Sciatic nerve (tissue), 2 donors: ENCODE measurements around the gene TM7SF2. TPM values are rescaled to one million over a fixed set of nuclear protein-coding genes. Genes with fewer than 3 reads are reported as not detected.
"Not testable (repeated sequence)": the region's sequence is repeated elsewhere in the genome, so short reads cannot be mapped to it uniquely, and the experiment has no call there.

Experiments
- ATAC-seq: fragments of 200-7000 bp; cut with Tn5 transposase; one replicate; pipeline ENCODE4 v1.9.1; 2020; ENCODE audit warnings: mild to moderate bottlenecking, moderate library complexity
- DNase-seq: peaks from one replicate; pipeline ENCODE4 v3.0.0-alpha.2; 2020; ENCODE audit warnings: low spot score
- intact Hi-C: fragments of 100-400 bp; cut with DNase I; formaldehyde crosslinking; loops from one replicate; pipeline ENCODE4 v1.14.2; 2022
- microRNA-seq: library from miRNA; unstranded; fragments of <30 nt; microRNA quantifications from one replicate; pipeline ENCODE4 v1.2.0, GENCODE V29; 2020
- total RNA-seq: library from RNA; stranded (reverse); fragmentation: NEBNext Ultra II Directional; extraction: Animal tissue kit (Norgen Biotek cat#: 25700); gene quantifications from one replicate; pipeline ENCODE4 v1.2.1, GENCODE V29; 2021
- donor health status: DM: no; HTN: no; CAD: no.
- donor health status: DM: no; HTN: no; CAD: no.

The TM7SF2 gene
- total RNA-seq, 1 donor from 2014 or later: 18.2 TPM

DNA sequence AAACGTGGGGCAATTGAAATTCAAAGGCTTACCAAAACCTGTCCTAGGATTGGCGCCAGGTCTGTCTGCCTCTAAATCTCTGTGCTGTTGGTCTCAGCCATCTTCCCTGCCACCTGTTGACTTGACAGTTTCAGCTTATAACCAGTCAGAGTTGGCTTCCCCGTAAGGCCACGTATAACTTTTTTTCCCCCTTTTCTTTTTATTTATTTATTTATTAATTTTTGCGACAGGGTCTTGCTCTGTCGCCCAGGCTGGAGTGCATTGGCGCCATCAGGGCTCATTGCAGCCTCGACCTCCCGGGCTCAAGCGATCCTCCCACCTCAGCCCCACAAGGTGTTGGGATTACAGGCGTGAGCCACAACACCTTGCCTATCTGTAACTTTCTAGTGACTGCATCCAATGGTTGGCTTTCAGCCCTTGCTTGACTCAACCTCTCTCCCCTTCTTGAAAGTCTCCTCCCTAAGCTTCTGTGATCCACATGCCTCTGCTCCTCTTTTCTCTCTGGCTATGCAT, 24.0 kb downstream of the TM7SF2 start:
- ATAC-seq (no peak), DNase-seq (peak; percentile 51)
- intact Hi-C loops: no loop called here

GRCh38 chr11:65136515-65137096, 24.9 kb downstream of the TM7SF2 start:
- ATAC-seq (no peak), DNase-seq (peak; percentile 34)
- intact Hi-C loops: no loop called here

- intact Hi-C loops: no loop called here
- ATAC-seq: no peak
- DNase-seq: no peak
Measured at GRCh38 chr11:65141896-65142494, 30.3 kb downstream of the TM7SF2 start.

DNA sequence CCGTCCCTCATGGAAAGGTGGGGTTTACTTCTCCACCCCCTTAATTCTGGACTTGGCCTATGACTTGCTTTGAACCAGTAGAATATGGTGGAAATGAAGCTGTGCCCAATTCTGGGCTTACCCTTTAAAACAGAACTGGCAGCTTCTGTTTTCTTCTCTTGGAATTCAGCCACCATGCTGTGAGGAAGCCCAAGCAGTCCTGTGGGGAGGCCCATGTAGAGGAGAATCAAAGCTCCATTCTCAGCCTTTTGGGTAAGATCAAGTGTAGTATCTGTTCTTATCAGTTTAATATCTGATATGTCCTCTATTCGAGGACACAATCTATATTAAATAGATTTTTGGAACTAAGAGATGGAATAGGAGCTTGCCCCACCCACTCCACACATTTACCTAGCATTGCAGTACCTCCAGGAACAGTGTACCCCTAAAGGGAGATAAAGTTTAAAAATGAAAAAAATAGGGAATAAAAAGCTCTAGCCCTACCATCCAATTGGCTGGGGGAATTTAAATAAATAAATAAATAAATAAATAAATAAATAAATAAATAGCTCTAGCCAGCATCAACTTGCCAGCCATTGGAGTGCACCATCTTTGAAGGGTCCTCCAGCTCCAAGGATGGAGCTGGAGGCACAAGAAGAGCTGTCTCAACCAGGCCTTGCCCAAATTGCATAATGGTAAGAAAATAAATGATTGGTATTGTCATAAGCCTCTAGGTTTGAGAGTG, 35.8 kb downstream of the TM7SF2 start:
- DNase-seq (no peak), ATAC-seq (no peak)
- intact Hi-C loops: no loop called here

GRCh38 chr11:65148657-65149056, 37.0 kb downstream of the TM7SF2 start:
- ATAC-seq: no peak
- intact Hi-C loops: no loop called here
- peak; percentile 44 for DNase-seq

DNA sequence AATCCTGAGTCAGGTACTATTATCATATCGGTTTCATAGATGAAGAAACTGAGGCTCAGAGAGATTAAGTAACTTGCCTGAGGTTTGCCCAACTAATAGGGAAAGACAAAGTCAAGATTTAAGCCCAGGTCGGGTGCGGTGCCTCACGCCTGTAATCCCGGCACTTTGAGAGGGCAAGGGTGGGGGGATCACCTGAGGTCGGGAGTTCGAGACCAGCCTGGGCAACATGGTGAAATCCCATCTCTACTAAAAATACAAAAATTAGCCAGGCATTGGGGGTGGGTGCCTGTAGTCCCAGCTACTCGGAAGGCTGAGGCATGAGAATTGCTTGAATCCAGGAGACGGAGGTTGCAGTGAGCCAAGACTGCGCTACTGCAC, 38.4 kb downstream of the TM7SF2 start:
- ATAC-seq, intact Hi-C loops: not testable (repeated sequence)
- peak; percentile 36 for DNase-seq

DNA sequence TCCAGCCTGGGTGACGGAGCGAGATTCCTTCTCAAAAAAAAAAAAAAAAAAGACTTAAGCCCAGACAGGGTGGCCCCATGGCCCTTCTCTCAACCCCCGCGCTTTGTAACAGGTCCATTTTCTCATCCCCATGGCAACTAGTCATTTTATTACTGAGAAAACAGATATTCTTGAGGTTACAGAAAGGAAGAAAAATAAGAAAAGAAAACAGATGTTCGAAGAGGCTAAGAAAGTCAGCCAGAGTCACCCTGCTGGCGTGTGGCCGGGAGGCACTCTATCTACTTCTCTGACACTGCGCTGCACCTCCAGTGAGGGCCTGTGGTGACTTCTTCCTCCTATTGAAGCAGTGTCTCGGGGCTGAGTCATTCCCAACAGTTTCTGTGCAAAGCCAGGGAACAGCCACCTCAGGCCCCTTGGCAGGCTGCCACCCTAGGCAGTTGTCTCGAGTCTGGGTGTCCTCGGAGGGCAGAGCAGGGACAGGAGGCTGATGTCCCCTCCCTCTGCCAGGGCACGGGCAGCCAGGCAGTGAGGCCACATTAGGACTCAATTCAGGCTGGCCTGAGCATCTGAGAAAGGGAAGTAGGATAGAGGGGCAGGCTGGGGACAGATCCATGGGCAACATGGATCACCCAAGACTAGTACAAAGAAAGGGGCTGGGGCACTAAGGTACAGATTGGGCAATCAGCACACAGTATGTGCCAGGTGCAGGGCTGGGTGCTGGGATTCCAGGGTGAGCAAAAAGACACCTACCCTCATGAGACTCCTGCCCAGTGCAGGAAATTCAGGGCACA, 39.0 kb downstream of the TM7SF2 start:
- peak; percentile 92 for ATAC-seq
- DNase-seq: peak; percentile 84
- intact Hi-C loops: no loop called here

DNA sequence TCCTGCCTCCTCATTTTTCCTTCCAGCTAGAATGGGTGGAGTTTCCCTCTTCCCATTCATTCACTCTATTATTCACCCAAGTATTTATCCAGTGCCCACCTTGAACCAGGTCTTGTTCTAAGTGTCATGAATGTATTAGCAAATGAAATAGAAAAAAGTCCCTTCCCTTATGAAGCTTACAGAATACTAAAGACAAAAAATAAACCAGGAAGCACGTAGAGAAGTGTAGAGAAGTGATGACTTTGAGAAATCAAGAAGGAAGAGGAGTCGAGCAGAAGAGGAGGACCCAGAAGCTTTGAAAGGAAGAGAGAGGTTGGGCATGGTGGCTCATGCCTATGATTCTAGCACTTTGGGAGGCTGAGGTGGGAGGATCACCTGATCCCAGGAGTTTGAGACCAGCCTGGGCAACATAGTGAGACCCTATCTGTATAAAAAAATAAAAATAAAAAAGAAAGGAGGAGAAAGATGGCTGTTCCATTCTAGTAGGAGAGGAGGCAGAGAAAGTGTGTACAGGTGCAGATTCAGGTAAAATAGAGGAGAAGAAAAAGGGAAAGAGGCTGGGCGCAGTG, 39.7 kb downstream of the TM7SF2 start:
- ATAC-seq (no peak), DNase-seq (peak; percentile 7)
- intact Hi-C loops: no loop called here

DNA sequence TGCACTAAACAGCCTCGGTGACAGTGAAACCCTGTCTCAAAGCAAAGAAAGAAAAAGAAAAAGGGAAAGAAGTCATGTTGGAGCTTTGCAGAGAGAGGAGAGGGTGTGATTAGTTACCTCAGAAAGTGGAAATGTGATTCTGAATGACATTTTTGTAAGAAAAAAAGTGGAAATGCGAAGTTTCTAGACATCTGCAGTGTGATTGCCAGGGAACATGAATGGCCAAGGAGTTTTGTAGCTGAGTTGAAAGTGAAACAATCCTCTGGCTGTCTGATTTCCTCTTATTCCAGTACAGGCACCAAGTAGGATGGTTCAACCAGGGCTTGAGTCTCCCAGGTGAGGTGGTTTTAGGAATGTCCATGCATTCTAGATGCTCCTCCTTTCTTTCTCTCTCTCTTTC, 40.5 kb downstream of the TM7SF2 start:
- intact Hi-C loops: no loop called here
- DNase-seq (peak; percentile 6), ATAC-seq (no peak)

DNA sequence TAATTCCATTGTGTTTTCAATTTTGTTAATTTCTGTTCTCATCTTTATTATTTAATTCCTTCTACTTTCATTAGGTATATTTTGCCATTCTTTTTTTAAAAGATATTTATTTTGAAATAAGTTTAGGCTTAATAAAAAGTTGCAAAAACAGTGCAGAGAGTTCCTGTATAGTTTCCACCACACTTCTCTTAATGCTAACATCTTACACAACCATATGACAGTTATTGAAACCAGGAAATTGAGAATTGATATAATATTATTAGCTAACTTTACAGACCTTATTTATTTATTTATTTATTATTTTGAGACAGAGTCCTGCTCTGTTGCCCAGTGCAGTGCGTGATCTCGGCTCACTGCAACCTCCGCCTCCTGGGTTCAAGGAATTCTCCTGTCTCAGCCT, 44.6 kb downstream of the TM7SF2 start:
- DNase-seq (no peak), ATAC-seq (no peak)
- intact Hi-C loops: no loop called here

- ATAC-seq (no peak), DNase-seq (peak; percentile 19)
- intact Hi-C loops: no loop called here
Measured at GRCh38 chr11:65156926-65157325, 45.3 kb downstream of the TM7SF2 start.

DNA sequence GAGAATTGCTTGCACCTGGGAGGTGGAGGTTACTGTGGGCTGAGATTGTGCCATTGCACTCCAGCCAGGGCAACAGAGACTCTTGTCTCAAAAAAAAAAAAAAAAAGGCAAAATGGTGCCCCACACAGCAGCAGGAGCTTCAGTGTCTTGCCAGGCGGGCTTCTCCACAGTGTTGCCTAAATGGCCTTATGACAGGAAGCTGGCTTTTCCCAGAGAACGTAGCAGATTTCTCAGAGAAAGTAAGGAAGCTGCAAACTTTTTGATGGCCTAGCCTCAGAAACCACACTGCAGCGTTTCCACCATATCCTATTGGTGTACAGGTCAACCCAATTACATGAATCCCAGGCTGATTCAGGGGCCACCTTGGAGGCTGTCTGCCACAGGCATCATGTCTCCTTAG, 45.7 kb downstream of the TM7SF2 start:
- peak; percentile 5 for DNase-seq
- intact Hi-C loops: no loop called here
- ATAC-seq: no peak

DNA sequence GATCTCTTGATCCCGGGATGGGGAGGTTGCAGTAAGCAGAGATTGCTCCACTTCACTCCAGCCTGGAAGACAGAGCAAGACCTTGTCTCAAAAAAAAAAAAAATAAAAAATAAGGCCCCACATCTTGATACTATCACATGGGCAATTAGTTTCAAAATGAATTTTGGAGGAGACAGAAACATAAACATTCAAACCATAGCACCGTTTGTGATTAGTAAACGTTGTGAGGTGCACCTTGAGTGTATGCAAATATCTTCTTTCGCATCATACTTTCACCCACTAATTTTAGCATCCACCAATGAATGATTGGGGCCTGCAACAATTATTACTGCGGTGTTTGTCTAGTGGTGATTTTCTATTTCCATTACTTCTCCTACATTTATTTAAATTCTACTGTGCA, 47.3 kb downstream of the TM7SF2 start:
- intact Hi-C loops: no loop called here
- ATAC-seq: no peak
- DNase-seq: peak; percentile 9

DNA sequence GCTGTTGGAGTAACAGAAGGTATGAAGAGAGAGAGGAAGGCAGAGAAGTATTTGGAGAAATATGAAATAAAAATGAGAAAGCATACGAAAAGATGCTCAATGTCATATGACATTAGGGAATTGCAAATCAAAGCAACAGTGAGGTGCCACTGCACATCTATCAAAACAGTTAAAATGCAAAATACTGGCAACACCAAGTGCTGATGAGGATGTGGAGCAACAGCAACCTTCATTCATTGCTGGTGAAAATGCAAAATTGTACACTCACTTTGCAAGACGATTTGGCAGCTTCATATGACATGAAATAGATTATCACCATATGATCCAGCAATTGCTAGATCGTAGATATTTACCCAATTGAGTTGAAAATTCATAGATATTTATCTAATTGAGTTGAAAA, 49.0 kb downstream of the TM7SF2 start:
- ATAC-seq: no peak
- DNase-seq: no peak
- intact Hi-C loops: no loop called here

DNA sequence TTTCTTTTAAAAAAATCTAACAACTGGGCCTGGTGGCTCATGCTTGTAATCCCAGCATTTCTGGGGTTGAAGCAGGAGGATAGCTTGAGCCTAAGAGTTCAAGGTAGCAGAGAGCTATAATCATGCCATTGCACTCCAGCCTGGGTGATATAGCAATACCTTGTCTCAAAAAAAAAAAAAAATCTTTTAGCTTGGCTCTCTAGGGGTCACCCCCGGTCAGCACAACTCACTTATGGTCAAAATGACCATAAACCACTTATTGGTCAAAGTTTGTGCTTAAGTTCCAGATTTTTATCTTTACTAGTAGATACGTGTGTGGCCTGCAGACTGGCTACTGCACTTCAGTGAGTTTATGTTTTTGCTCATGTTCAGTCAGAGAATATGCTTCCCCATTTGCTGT, 52.0 kb downstream of the TM7SF2 start:
- peak; percentile 7 for DNase-seq
- no peak for ATAC-seq
- intact Hi-C loops: no loop called here

Small RNA genes lying within 50 kb of the gene (microRNA-seq; reads per million reads assigned to microRNA genes)
- not detected for gene MIR6751

Other genes starting within 250 kb of the TM7SF2 start
- gene EHD1, start 233.3 kb upstream of the TM7SF2 start, total RNA-seq: 64.5 TPM
- gene ATG2A, start 194.7 kb upstream of the TM7SF2 start, total RNA-seq: 28.0 TPM
- 21.1 TPM for gene PPP2R5B, start 187.2 kb upstream of the TM7SF2 start, total RNA-seq
- gene GPHA2, start 176.0 kb upstream of the TM7SF2 start, total RNA-seq: not detected
- gene MAJIN, start 139.8 kb upstream of the TM7SF2 start, total RNA-seq: not detected
- gene BATF2, start 114.9 kb upstream of the TM7SF2 start, total RNA-seq: 2.9 TPM
- gene ARL2, start 97.7 kb upstream of the TM7SF2 start, total RNA-seq: 130 TPM
- 34.4 TPM for gene SNX15, start 84.4 kb upstream of the TM7SF2 start, total RNA-seq
- 4.9 TPM for gene SAC3D1, start 70.7 kb upstream of the TM7SF2 start, total RNA-seq
- 14.7 TPM for gene NAALADL1, start 53.3 kb upstream of the TM7SF2 start, total RNA-seq
- gene CDCA5, start 27.8 kb upstream of the TM7SF2 start, total RNA-seq: 0.71 TPM
- gene ZFPL1, start 27.6 kb upstream of the TM7SF2 start, total RNA-seq: 32.9 TPM
- gene VPS51, start 15.7 kb upstream of the TM7SF2 start, total RNA-seq: 115 TPM
- 6.8 TPM for gene ZNHIT2, start 5.8 kb downstream of the TM7SF2 start, total RNA-seq
- 722 TPM for gene FAU, start 10.3 kb downstream of the TM7SF2 start, total RNA-seq
- 32.1 TPM for gene MRPL49, start 10.4 kb downstream of the TM7SF2 start, total RNA-seq
- gene SYVN1, start 22.6 kb downstream of the TM7SF2 start, total RNA-seq: 75.9 TPM
- gene SPDYC, start 58.4 kb downstream of the TM7SF2 start, total RNA-seq: not detected
- gene CAPN1, start 70.1 kb downstream of the TM7SF2 start, total RNA-seq: 125 TPM
- 5.5 TPM for gene POLA2, start 150.1 kb downstream of the TM7SF2 start, total RNA-seq
- gene CDC42EP2, start 203.0 kb downstream of the TM7SF2 start, total RNA-seq: 34.7 TPM
- 62.5 TPM for gene DPF2, start 222.0 kb downstream of the TM7SF2 start, total RNA-seq
- not detected for gene TIGD3, start 242.9 kb downstream of the TM7SF2 start, total RNA-seq